ENCODE data around the gene TRAFD1. TPM values are rescaled to one million over a fixed set of nuclear protein-coding genes. Genes with fewer than 3 reads are reported as not detected.

The TRAFD1 gene
- polyA plus RNA-seq, 4 donors: 16.5 to 34.5 (median 17.9) TPM

GRCh38 chr12:112122823-112123690 is 2.3 kb upstream of the TRAFD1 start:
- FAIRE-seq: no peak
- WGBS, 3 donors: 44 to 62% (median 53%) methylated on average over 12 of the region's 12 CpGs
- Histone ChIP-seq H3K4me3 (ENCODE audit: low read depth in 1 of 3, low read length in 3 of 3) (no peak overlapping the region), H3K9me3 (ENCODE audit: control insufficient read depth in 2 of 2, insufficient read depth in 1 of 2, low read depth in 1 of 2, low read length in 1 of 2) (no peaks in the 10 kb centered on the region), H3K27ac (ENCODE audit: low read depth in 1 of 3, low read length in 2 of 3) (peak overlapping the region in 1 of 3 donors; percentile 64), H3K4me1 (ENCODE audit: control insufficient read depth in 3 of 3, insufficient read depth in 2 of 3, low read depth in 1 of 3, low read length in 2 of 3) (peaks cover 0 to 6% (median 5%) of the 10 kb centered on the region in 3 donors), H3K27me3 (ENCODE audit: control insufficient read depth in 3 of 3, insufficient read depth in 3 of 3, low read length in 3 of 3) (no peaks in the 10 kb centered on the region), H3K36me3 (ENCODE audit: control insufficient read depth in 3 of 3, insufficient read depth in 2 of 3, low read depth in 1 of 3, low read length in 3 of 3) (no peaks in the 10 kb centered on the region)
- DNase-seq: peak in 1 of 2 donors; percentile 29

GRCh38 chr12:112124918-112125249 is 476 bp upstream of the TRAFD1 start:
- peaks cover under 1 to 8% (median 7%) of the 10 kb centered on the region in 3 donors for H3K4me1 ChIP-seq (ENCODE audit: control insufficient read depth in 3 of 3, insufficient read depth in 2 of 3, low read depth in 1 of 3, low read length in 2 of 3)
- WGBS, 3 donors: 0 to 13% (median 4%) methylated on average over 1 of the region's 1 CpG
- H3K4me3 ChIP-seq (ENCODE audit: low read depth in 1 of 3, low read length in 3 of 3): peak overlapping the region in 1 of 3 donors; percentile 99
- DNase-seq (no peak), FAIRE-seq (no peak)
- no peaks in the 10 kb centered on the region for H3K27me3 ChIP-seq (ENCODE audit: control insufficient read depth in 3 of 3, insufficient read depth in 3 of 3, low read length in 3 of 3)
- H3K36me3 ChIP-seq (ENCODE audit: control insufficient read depth in 3 of 3, insufficient read depth in 2 of 3, low read depth in 1 of 3, low read length in 3 of 3): peaks cover 0 to 2% (median 0%) of the 10 kb centered on the region in 3 donors
- H3K9me3 ChIP-seq (ENCODE audit: control insufficient read depth in 2 of 2, insufficient read depth in 1 of 2, low read depth in 1 of 2, low read length in 1 of 2): no peaks in the 10 kb centered on the region
- H3K27ac ChIP-seq (ENCODE audit: low read depth in 1 of 3, low read length in 2 of 3): no peak overlapping the region

GRCh38 chr12:112126000-112126438 is 659 bp downstream of the TRAFD1 start:
- DNase-seq: peak in 1 of 2 donors; percentile 27
- Histone ChIP-seq H3K27ac (ENCODE audit: low read depth in 1 of 3, low read length in 2 of 3) (peak overlapping the region; percentile 92 to 98 (median 95)), H3K36me3 (ENCODE audit: control insufficient read depth in 3 of 3, insufficient read depth in 2 of 3, low read depth in 1 of 3, low read length in 3 of 3) (peaks cover 0 to 2% (median 0%) of the 10 kb centered on the region in 3 donors), H3K9me3 (ENCODE audit: control insufficient read depth in 2 of 2, insufficient read depth in 1 of 2, low read depth in 1 of 2, low read length in 1 of 2) (no peaks in the 10 kb centered on the region), H3K4me1 (ENCODE audit: control insufficient read depth in 3 of 3, insufficient read depth in 2 of 3, low read depth in 1 of 3, low read length in 2 of 3) (peaks cover 1 to 11% (median 7%) of the 10 kb centered on the region in 3 donors), H3K27me3 (ENCODE audit: control insufficient read depth in 3 of 3, insufficient read depth in 3 of 3, low read length in 3 of 3) (no peaks in the 10 kb centered on the region), H3K4me3 (ENCODE audit: low read depth in 1 of 3, low read length in 3 of 3) (peak overlapping the region; percentile 96 to 99 (median 97))
- no peak for FAIRE-seq
- WGBS, 3 donors: 1 to 2% (median 1%) methylated on average over 25 of the region's 25 CpGs

- DNase-seq (peak in 1 of 2 donors; percentile 27), FAIRE-seq (no peak)
- peaks cover 0 to 2% (median 0%) of the 10 kb centered on the region in 3 donors for H3K36me3 ChIP-seq (ENCODE audit: control insufficient read depth in 3 of 3, insufficient read depth in 2 of 3, low read depth in 1 of 3, low read length in 3 of 3)
- no peaks in the 10 kb centered on the region for H3K9me3 ChIP-seq (ENCODE audit: control insufficient read depth in 2 of 2, insufficient read depth in 1 of 2, low read depth in 1 of 2, low read length in 1 of 2)
- no peaks in the 10 kb centered on the region for H3K27me3 ChIP-seq (ENCODE audit: control insufficient read depth in 3 of 3, insufficient read depth in 3 of 3, low read length in 3 of 3)
- H3K4me3 ChIP-seq (ENCODE audit: low read depth in 1 of 3, low read length in 3 of 3): no peak overlapping the region
- H3K4me1 ChIP-seq (ENCODE audit: control insufficient read depth in 3 of 3, insufficient read depth in 2 of 3, low read depth in 1 of 3, low read length in 2 of 3): peaks cover 1 to 11% (median 7%) of the 10 kb centered on the region in 3 donors
- 64 to 76% (median 72%) methylated on average over 7 of the region's 7 CpGs for WGBS, 3 donors
- H3K27ac ChIP-seq (ENCODE audit: low read depth in 1 of 3, low read length in 2 of 3): peak overlapping the region in 1 of 3 donors; percentile 32
Observed at GRCh38 chr12:112126911-112127310, 1.6 kb downstream of the TRAFD1 start.

GRCh38 chr12:112130441-112130998 is 5.2 kb downstream of the TRAFD1 start:
- WGBS, 3 donors: 1 to 7% (median 3%) methylated on average over 2 of the region's 2 CpGs
- peak overlapping the region; percentile 8 to 54 (median 40) for H3K27ac ChIP-seq (ENCODE audit: low read depth in 1 of 3, low read length in 2 of 3)
- FAIRE-seq: no peak
- peak; percentile 51 to 69 for DNase-seq
- no peak overlapping the region for H3K4me3 ChIP-seq (ENCODE audit: low read depth in 1 of 3, low read length in 3 of 3)
- H3K9me3 ChIP-seq (ENCODE audit: control insufficient read depth in 2 of 2, insufficient read depth in 1 of 2, low read depth in 1 of 2, low read length in 1 of 2): no peaks in the 10 kb centered on the region
- H3K36me3 ChIP-seq (ENCODE audit: control insufficient read depth in 3 of 3, insufficient read depth in 2 of 3, low read depth in 1 of 3, low read length in 3 of 3): peaks cover 0 to 9% (median 0%) of the 10 kb centered on the region in 3 donors
- H3K4me1 ChIP-seq (ENCODE audit: control insufficient read depth in 3 of 3, insufficient read depth in 2 of 3, low read depth in 1 of 3, low read length in 2 of 3): peaks cover 1 to 11% (median 7%) of the 10 kb centered on the region in 3 donors
- no peaks in the 10 kb centered on the region for H3K27me3 ChIP-seq (ENCODE audit: control insufficient read depth in 3 of 3, insufficient read depth in 3 of 3, low read length in 3 of 3)

GRCh38 chr12:112131686-112132085 is 6.3 kb downstream of the TRAFD1 start:
- FAIRE-seq (no peak), DNase-seq (no peak)
- peaks cover 1 to 7% (median 3%) of the 10 kb centered on the region in 3 donors for H3K4me1 ChIP-seq (ENCODE audit: control insufficient read depth in 3 of 3, insufficient read depth in 2 of 3, low read depth in 1 of 3, low read length in 2 of 3)
- H3K27me3 ChIP-seq (ENCODE audit: control insufficient read depth in 3 of 3, insufficient read depth in 3 of 3, low read length in 3 of 3): no peaks in the 10 kb centered on the region
- H3K36me3 ChIP-seq (ENCODE audit: control insufficient read depth in 3 of 3, insufficient read depth in 2 of 3, low read depth in 1 of 3, low read length in 3 of 3): peaks cover 0 to 19% (median 2%) of the 10 kb centered on the region in 3 donors
- WGBS, 3 donors: 79 to 86% (median 80%) methylated on average over 1 of the region's 1 CpG
- no peaks in the 10 kb centered on the region for H3K9me3 ChIP-seq (ENCODE audit: control insufficient read depth in 2 of 2, insufficient read depth in 1 of 2, low read depth in 1 of 2, low read length in 1 of 2)
- H3K4me3 ChIP-seq (ENCODE audit: low read depth in 1 of 3, low read length in 3 of 3): no peak overlapping the region
- no peak overlapping the region for H3K27ac ChIP-seq (ENCODE audit: low read depth in 1 of 3, low read length in 2 of 3)

GRCh38 chr12:112133418-112133817 is 8.1 kb downstream of the TRAFD1 start:
- no peak overlapping the region for H3K4me3 ChIP-seq (ENCODE audit: low read depth in 1 of 3, low read length in 3 of 3)
- H3K27ac ChIP-seq (ENCODE audit: low read depth in 1 of 3, low read length in 2 of 3): no peak overlapping the region
- 94 to 97% (median 95%) methylated on average over 5 of the region's 5 CpGs for WGBS, 3 donors
- no peaks in the 10 kb centered on the region for H3K9me3 ChIP-seq (ENCODE audit: control insufficient read depth in 2 of 2, insufficient read depth in 1 of 2, low read depth in 1 of 2, low read length in 1 of 2)
- no peaks in the 10 kb centered on the region for H3K27me3 ChIP-seq (ENCODE audit: control insufficient read depth in 3 of 3, insufficient read depth in 3 of 3, low read length in 3 of 3)
- DNase-seq (no peak), FAIRE-seq (no peak)
- H3K4me1 ChIP-seq (ENCODE audit: control insufficient read depth in 3 of 3, insufficient read depth in 2 of 3, low read depth in 1 of 3, low read length in 2 of 3): peaks cover 1 to 5% (median 3%) of the 10 kb centered on the region in 3 donors
- H3K36me3 ChIP-seq (ENCODE audit: control insufficient read depth in 3 of 3, insufficient read depth in 2 of 3, low read depth in 1 of 3, low read length in 3 of 3): peaks cover 2 to 36% (median 4%) of the 10 kb centered on the region in 3 donors

- DNase-seq (no peak), FAIRE-seq (no peak)
- 92 to 98% (median 95%) methylated on average over 3 of the region's 3 CpGs for WGBS, 3 donors
- peaks cover 2 to 47% (median 4%) of the 10 kb centered on the region in 3 donors for H3K36me3 ChIP-seq (ENCODE audit: control insufficient read depth in 3 of 3, insufficient read depth in 2 of 3, low read depth in 1 of 3, low read length in 3 of 3)
- no peaks in the 10 kb centered on the region for H3K9me3 ChIP-seq (ENCODE audit: control insufficient read depth in 2 of 2, insufficient read depth in 1 of 2, low read depth in 1 of 2, low read length in 1 of 2)
- no peaks in the 10 kb centered on the region for H3K27me3 ChIP-seq (ENCODE audit: control insufficient read depth in 3 of 3, insufficient read depth in 3 of 3, low read length in 3 of 3)
- peaks cover 0 to 5% (median 1%) of the 10 kb centered on the region in 3 donors for H3K4me1 ChIP-seq (ENCODE audit: control insufficient read depth in 3 of 3, insufficient read depth in 2 of 3, low read depth in 1 of 3, low read length in 2 of 3)
- no peak overlapping the region for H3K4me3 ChIP-seq (ENCODE audit: low read depth in 1 of 3, low read length in 3 of 3)
- no peak overlapping the region for H3K27ac ChIP-seq (ENCODE audit: low read depth in 1 of 3, low read length in 2 of 3)
Observed at GRCh38 chr12:112134731-112135130, 9.4 kb downstream of the TRAFD1 start.

All from small intestine (tissue), 7 donors.